Measurements from ENCODE around the gene RBX1. TPM values are rescaled to one million over a fixed set of nuclear protein-coding genes. Genes with fewer than 3 reads are reported as not detected.

Gene RBX1
- total RNA-seq, 1 donor from 2014 or later: 117 TPM

DNA sequence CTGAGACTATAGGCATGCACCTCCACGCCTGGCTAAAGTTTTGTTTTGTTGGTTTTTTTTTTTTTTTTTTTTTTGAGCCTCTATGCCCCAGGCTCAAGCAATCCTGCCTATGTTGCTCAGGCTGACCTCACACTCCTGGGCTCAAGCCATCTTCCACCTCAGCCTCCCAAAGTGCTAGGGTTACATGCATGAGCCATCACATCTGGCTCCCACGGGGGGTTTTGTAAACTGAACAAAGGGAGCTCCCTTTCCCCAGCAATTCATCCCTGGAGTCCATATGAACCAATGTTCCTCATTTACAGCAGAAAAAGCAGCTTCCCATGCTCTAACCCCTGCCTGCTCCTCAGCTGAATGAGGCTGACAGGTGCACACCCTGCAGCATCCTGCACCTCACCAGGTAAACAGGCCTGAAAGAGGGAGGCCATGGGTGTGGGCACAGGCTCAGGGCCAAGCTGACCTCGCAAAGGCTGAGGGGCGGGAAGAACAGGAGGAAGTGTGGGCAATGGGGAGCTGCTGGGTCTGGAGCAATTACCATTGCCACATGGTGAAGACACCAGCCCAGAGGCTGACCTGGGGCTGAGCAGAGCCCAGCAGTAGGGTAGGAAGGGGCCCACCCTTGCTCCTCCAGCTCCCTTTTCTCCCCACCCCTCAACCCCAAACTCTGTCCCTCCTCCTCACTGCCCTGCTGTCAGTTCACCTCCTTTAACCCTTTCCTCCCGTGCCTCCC is 58.2 kb downstream of the RBX1 start:
- Mint-ChIP-seq H3K4me1 (peaks cover 10% of the 10 kb centered on the region), H3K36me3 (no peaks in the 10 kb centered on the region), H3K27ac (peak overlapping the region; percentile 63), H3K27me3 (ENCODE audit: insufficient read depth, low read depth) (no peaks in the 10 kb centered on the region), H3K4me3 (no peak overlapping the region), H3K9me3 (no peaks in the 10 kb centered on the region)
- DNase-seq (ENCODE audit: low spot score): no peak
- Histone ChIP-seq H3F3A (ENCODE audit: low read depth) (no peaks in the 10 kb centered on the region), H3K27me3 (no peaks in the 10 kb centered on the region), H3K27ac (no peak overlapping the region), H3K9ac (no peak overlapping the region), H3K4me3 (no peak overlapping the region), H3K4me2 (no peak overlapping the region), H3K36me3 (no peaks in the 10 kb centered on the region), H3K4me1 (peaks cover 16% of the 10 kb centered on the region), H3K9me3 (ENCODE audit: low read depth) (no peaks in the 10 kb centered on the region), H4K20me1 (ENCODE audit: low read depth) (no peaks in the 10 kb centered on the region), H3K79me2 (ENCODE audit: low read depth) (no peaks in the 10 kb centered on the region), H2AFZ (replicated peaks) (peak overlapping the region; percentile 66)
- TF ChIP-seq, protein P1, sequence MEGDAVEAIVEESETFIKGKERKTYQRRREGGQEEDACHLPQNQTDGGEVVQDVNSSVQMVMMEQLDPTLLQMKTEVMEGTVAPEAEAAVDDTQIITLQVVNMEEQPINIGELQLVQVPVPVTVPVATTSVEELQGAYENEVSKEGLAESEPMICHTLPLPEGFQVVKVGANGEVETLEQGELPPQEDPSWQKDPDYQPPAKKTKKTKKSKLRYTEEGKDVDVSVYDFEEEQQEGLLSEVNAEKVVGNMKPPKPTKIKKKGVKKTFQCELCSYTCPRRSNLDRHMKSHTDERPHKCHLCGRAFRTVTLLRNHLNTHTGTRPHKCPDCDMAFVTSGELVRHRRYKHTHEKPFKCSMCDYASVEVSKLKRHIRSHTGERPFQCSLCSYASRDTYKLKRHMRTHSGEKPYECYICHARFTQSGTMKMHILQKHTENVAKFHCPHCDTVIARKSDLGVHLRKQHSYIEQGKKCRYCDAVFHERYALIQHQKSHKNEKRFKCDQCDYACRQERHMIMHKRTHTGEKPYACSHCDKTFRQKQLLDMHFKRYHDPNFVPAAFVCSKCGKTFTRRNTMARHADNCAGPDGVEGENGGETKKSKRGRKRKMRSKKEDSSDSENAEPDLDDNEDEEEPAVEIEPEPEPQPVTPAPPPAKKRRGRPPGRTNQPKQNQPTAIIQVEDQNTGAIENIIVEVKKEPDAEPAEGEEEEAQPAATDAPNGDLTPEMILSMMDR (IDR thresholded peaks at IDR 0.05): no peak
- TF ChIP-seq EZH2 (IDR thresholded peaks at IDR 0.05) (no peak), EZH2phosphoT487 (IDR thresholded peaks at IDR 0.05) (no peak)

- Histone ChIP-seq H3K36me3 (no peaks in the 10 kb centered on the region), H3K79me2 (ENCODE audit: low read depth) (no peaks in the 10 kb centered on the region), H3K4me1 (peaks cover 5% of the 10 kb centered on the region), H4K20me1 (ENCODE audit: low read depth) (no peaks in the 10 kb centered on the region), H3K9ac (no peak overlapping the region), H2AFZ (replicated peaks) (no peak overlapping the region), H3K4me2 (no peak overlapping the region), H3K4me3 (no peak overlapping the region), H3K9me3 (ENCODE audit: low read depth) (no peaks in the 10 kb centered on the region), H3F3A (ENCODE audit: low read depth) (no peaks in the 10 kb centered on the region), H3K27me3 (no peaks in the 10 kb centered on the region), H3K27ac (no peak overlapping the region)
- Mint-ChIP-seq H3K36me3 (no peaks in the 10 kb centered on the region), H3K9me3 (no peaks in the 10 kb centered on the region), H3K27me3 (ENCODE audit: insufficient read depth, low read depth) (peaks cover 7% of the 10 kb centered on the region), H3K27ac (no peak overlapping the region), H3K4me3 (no peak overlapping the region), H3K4me1 (peaks cover 10% of the 10 kb centered on the region)
- no peak for DNase-seq (ENCODE audit: low spot score)
- TF ChIP-seq EZH2 (IDR thresholded peaks at IDR 0.05) (no peak), EZH2phosphoT487 (IDR thresholded peaks at IDR 0.05) (no peak)
- TF ChIP-seq, protein P1 (IDR thresholded peaks at IDR 0.05): no peak
Measured at GRCh38 chr22:41015003-41015402, 63.8 kb downstream of the RBX1 start.

DNA sequence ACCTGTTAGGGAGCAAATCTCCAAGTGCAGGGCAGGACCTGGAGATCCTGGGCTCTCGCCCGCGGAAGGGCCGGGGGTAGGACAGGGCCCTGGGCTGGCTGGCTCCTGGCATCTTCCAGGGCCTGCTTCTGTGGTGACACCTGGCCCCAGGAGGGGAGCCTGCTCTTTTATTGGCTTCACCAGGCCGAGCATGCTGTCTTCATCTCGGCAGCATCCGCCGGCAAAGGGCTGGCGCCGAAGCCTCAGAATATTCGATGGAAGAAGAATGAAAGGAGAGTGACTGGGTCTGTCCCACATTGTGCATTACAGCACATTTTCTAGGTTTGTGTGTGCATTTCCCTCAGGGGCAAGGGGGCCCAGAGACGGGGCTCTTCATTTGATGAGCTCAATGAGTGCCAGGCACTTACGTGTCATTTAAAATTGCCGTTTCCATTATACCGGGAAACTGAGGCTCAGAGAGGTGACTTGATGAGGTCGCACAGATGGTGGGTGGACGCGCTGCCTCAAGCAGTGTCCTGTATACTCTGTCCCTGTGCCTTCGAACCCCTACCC is 70.0 kb downstream of the RBX1 start:
- H2AFZ ChIP-seq (replicated peaks): peak overlapping the region; percentile 81
- no peaks in the 10 kb centered on the region for H3K36me3 Mint-ChIP-seq
- peaks cover 25% of the 10 kb centered on the region for H3F3A ChIP-seq (ENCODE audit: low read depth)
- no peaks in the 10 kb centered on the region for H4K20me1 ChIP-seq (ENCODE audit: low read depth)
- peak overlapping the region; percentile 83 for H3K4me3 ChIP-seq
- H3K4me1 Mint-ChIP-seq: peaks cover 16% of the 10 kb centered on the region
- peaks cover 20% of the 10 kb centered on the region for H3K27me3 ChIP-seq
- peak overlapping the region; percentile 46 for H3K27ac Mint-ChIP-seq
- H3K27ac ChIP-seq: no peak overlapping the region
- H3K9ac ChIP-seq: no peak overlapping the region
- H3K4me2 ChIP-seq: peak overlapping the region; percentile 97
- no peaks in the 10 kb centered on the region for H3K79me2 ChIP-seq (ENCODE audit: low read depth)
- no peaks in the 10 kb centered on the region for H3K36me3 ChIP-seq
- peak; percentile 10 for DNase-seq (ENCODE audit: low spot score)
- no peak for TF ChIP-seq EZH2 (IDR thresholded peaks at IDR 0.05)
- TF ChIP-seq EZH2phosphoT487 (IDR thresholded peaks at IDR 0.05): no peak
- TF ChIP-seq, protein P1 (IDR thresholded peaks at IDR 0.05): no peak
- H3K4me1 ChIP-seq: peaks cover 13% of the 10 kb centered on the region
- H3K4me3 Mint-ChIP-seq: peak overlapping the region; percentile 94
- no peaks in the 10 kb centered on the region for H3K9me3 Mint-ChIP-seq
- H3K9me3 ChIP-seq (ENCODE audit: low read depth): no peaks in the 10 kb centered on the region
- peaks cover 11% of the 10 kb centered on the region for H3K27me3 Mint-ChIP-seq (ENCODE audit: insufficient read depth, low read depth)

All from neural progenitor cell (in vitro differentiated cells).